Measurements from ENCODE around the gene GRIK4.

Gene GRIK4

GRCh38 chr11:120828847-120829246 lies 317.3 kb downstream of the GRIK4 start:
- DNase-seq (ENCODE audit: low read depth), result no peak
- no peak for TF ChIP-seq CTCF (IDR thresholded peaks at IDR 0.05; ENCODE audit: insufficient read depth, low read depth, low read length, missing control alignments)
- H3K4me3 ChIP-seq (ENCODE audit: low read length), result no peak overlapping the region

- no peak overlapping the region for H3K4me3 ChIP-seq (ENCODE audit: low read length)
- no peak for TF ChIP-seq CTCF (IDR thresholded peaks at IDR 0.05; ENCODE audit: insufficient read depth, low read depth, low read length, missing control alignments)
- DNase-seq (ENCODE audit: low read depth), result no peak
Measured at GRCh38 chr11:120830085-120830620, 318.6 kb downstream of the GRIK4 start.

GRCh38 chr11:120832481-120833238 lies 321.1 kb downstream of the GRIK4 start:
- no peak for DNase-seq (ENCODE audit: low read depth)
- no peak for TF ChIP-seq CTCF (IDR thresholded peaks at IDR 0.05; ENCODE audit: insufficient read depth, low read depth, low read length, missing control alignments)
- no peak overlapping the region for H3K4me3 ChIP-seq (ENCODE audit: low read length)

- no peak for TF ChIP-seq CTCF (IDR thresholded peaks at IDR 0.05; ENCODE audit: insufficient read depth, low read depth, low read length, missing control alignments)
- no peak overlapping the region for H3K4me3 ChIP-seq (ENCODE audit: low read length)
- no peak for DNase-seq (ENCODE audit: low read depth)
Measured at GRCh38 chr11:120834686-120835210, 323.2 kb downstream of the GRIK4 start.

GRCh38 chr11:120835601-120836228 lies 324.2 kb downstream of the GRIK4 start:
- TF ChIP-seq CTCF (IDR thresholded peaks at IDR 0.05; ENCODE audit: insufficient read depth, low read depth, low read length, missing control alignments), result no peak

GRCh38 chr11:120837696-120838095 lies 326.1 kb downstream of the GRIK4 start:
- H3K4me3 ChIP-seq (ENCODE audit: low read length), result no peak overlapping the region
- DNase-seq (ENCODE audit: low read depth), result no peak
- TF ChIP-seq CTCF (IDR thresholded peaks at IDR 0.05; ENCODE audit: insufficient read depth, low read depth, low read length, missing control alignments), result no peak

More at GRCh38 chr11:120835601-120836228, 324.2 kb downstream of the GRIK4 start:
- no peak overlapping the region for H3K4me3 ChIP-seq (ENCODE audit: low read length)
- no peak for DNase-seq (ENCODE audit: low read depth)
